IMR-90 (cell line): Measurements from ENCODE around the gene CDC42BPA. TPM values are rescaled to one million over a fixed set of nuclear protein-coding genes. Genes with fewer than 3 reads are reported as not detected.

Experiments
- ATAC-seq: fragments of 200-7000 bp; cut with Tn5 transposase; 2 replicates; pipeline ENCODE4 v1.9.1; 2020; ENCODE audit warnings: low read depth, mild to moderate bottlenecking, moderate library complexity
- BruUV-seq: library from RNA; stranded (reverse); fragments of 400-500 nt; replicated peaks from 2 replicates; lab custom pipeline; 2021; lab: Mats Ljungman, UMichigan
- CTCF ChIA-PET: fragments of 300-600 bp; formaldehyde crosslinking; extraction: SDS; loops from one replicate; lab custom pipeline; 2021; ENCODE audit warnings: antibody characterized with exemption; lab: Yijun Ruan, JAX
- POLR2A ChIA-PET: fragments of 300-600 bp; sonication (Branson Sonifier 250); formaldehyde crosslinking; loops from one replicate; lab custom pipeline; 2022; ENCODE audit warnings: antibody characterized with exemption; ENCODE audit not compliant: unreplicated experiment; lab: Charles Lee
- DNase-seq: peaks from one replicate; pipeline ENCODE4 v3.0.0; 2013
- H2AFZ ChIP-seq: replicated peaks from 2 replicates; pipeline ENCODE3; 2013; ENCODE audit warnings: low read length, mild to moderate bottlenecking; ENCODE audit not compliant: poor library complexity
- H2AK5ac ChIP-seq: 2 replicates; pipeline ENCODE4 v1.6.1; 2013; ENCODE audit warnings: low read depth, low read length, inconsistent platforms
- H2AK9ac ChIP-seq: replicated peaks from 2 replicates; pipeline ENCODE3; 2013; ENCODE audit warnings: mild to moderate bottlenecking, low read depth, low read length, moderate library complexity; ENCODE audit not compliant: poor library complexity
- H2BK120ac ChIP-seq: 2 replicates; pipeline ENCODE4 v1.6.1; 2013; ENCODE audit warnings: low read depth, low read length, inconsistent platforms
- H2BK15ac ChIP-seq: 3 replicates; pipeline ENCODE4 v1.6.1; 2013; ENCODE audit warnings: low read depth, low read length, inconsistent platforms
- H2BK20ac ChIP-seq: 2 replicates; pipeline ENCODE4 v1.6.1; 2013; ENCODE audit warnings: low read depth, mild to moderate bottlenecking, inconsistent platforms, low read length, moderate library complexity
- H2BK5ac ChIP-seq: 2 replicates; pipeline ENCODE4 v1.6.1; 2013; ENCODE audit warnings: mild to moderate bottlenecking, low read depth, low read length, inconsistent platforms; ENCODE audit not compliant: poor library complexity, severe bottlenecking
- H3K14ac ChIP-seq: replicated peaks from 2 replicates; pipeline ENCODE4 v1.6.1; 2013; ENCODE audit warnings: low read depth, low read length, inconsistent platforms
- H3K18ac ChIP-seq: 2 replicates; pipeline ENCODE4 v1.6.1; 2013; ENCODE audit warnings: low read depth, low read length, control low read depth
- H3K23ac ChIP-seq: 2 replicates; pipeline ENCODE4 v1.6.1; 2013; ENCODE audit warnings: low read depth, low read length, inconsistent platforms
- H3K27ac ChIP-seq: 2 replicates; pipeline ENCODE4 v1.5.1; 2013; ENCODE audit warnings: mild to moderate bottlenecking, control low read depth, low read length; ENCODE audit not compliant: insufficient read depth
- H3K27me3 ChIP-seq: 2 replicates; pipeline ENCODE4 v1.6.1; 2013; ENCODE audit warnings: low read length; ENCODE audit not compliant: control insufficient read depth, insufficient read depth
- H3K36me3 ChIP-seq: 2 replicates; pipeline ENCODE4 v1.6.1; 2013; ENCODE audit warnings: low read length, mixed read lengths; ENCODE audit not compliant: control insufficient read depth, insufficient read depth
- H3K4ac ChIP-seq: 2 replicates; pipeline ENCODE4 v1.6.1; 2013; ENCODE audit warnings: low read depth, low read length, inconsistent platforms
- H3K4me1 ChIP-seq: 2 replicates; pipeline ENCODE4 v1.6.1; 2013; ENCODE audit warnings: low read length, mixed read lengths; ENCODE audit not compliant: control insufficient read depth, insufficient read depth
- H3K4me2 ChIP-seq: 2 replicates; pipeline ENCODE4 v1.6.1; 2013; ENCODE audit warnings: low read depth, mild to moderate bottlenecking, control low read depth, low read length, moderate library complexity
- H3K4me3 ChIP-seq: 2 replicates; pipeline ENCODE4 v1.5.1; 2013; ENCODE audit warnings: low read depth, mild to moderate bottlenecking, control low read depth, low read length, moderate library complexity; ENCODE audit not compliant: insufficient read depth
- H3K56ac ChIP-seq: 2 replicates; pipeline ENCODE4 v1.6.1; 2013; ENCODE audit warnings: low read length, inconsistent platforms; ENCODE audit not compliant: insufficient read depth; ENCODE audit errors: extremely low read depth
- H3K79me1 ChIP-seq, 2 experiments: 2 replicates each; pipeline ENCODE4 v1.6.1; 2013; ENCODE audit warnings: low read length in 2 of 2, inconsistent platforms in 1 of 2, low read depth in 1 of 2
- H3K9ac ChIP-seq: 2 replicates; pipeline ENCODE4 v1.6.1; 2013; ENCODE audit warnings: low read depth, low read length, control low read depth
- H3K9me1 ChIP-seq: 2 replicates; pipeline ENCODE4 v1.6.1; 2013; ENCODE audit warnings: low read length, inconsistent platforms; ENCODE audit not compliant: insufficient read depth
- H3K9me3 ChIP-seq: 2 replicates; pipeline ENCODE4 v1.6.1; 2013; ENCODE audit warnings: low read length; ENCODE audit not compliant: control insufficient read depth, insufficient read depth
- H4K20me1 ChIP-seq: 2 replicates; pipeline ENCODE4 v1.6.1; 2013; ENCODE audit warnings: low read length, inconsistent platforms; ENCODE audit not compliant: insufficient read depth
- H4K5ac ChIP-seq: 2 replicates; pipeline ENCODE4 v1.6.1; 2013; ENCODE audit warnings: mild to moderate bottlenecking, low read depth, low read length, control low read depth
- H4K8ac ChIP-seq, 2 experiments: 2 replicates each; pipeline ENCODE4 v1.6.1; 2013; ENCODE audit warnings: low read depth in 2 of 2, low read length in 2 of 2, control low read depth in 1 of 2, inconsistent platforms in 1 of 2
- H4K91ac ChIP-seq: 2 replicates; pipeline ENCODE4 v1.6.1; 2013; ENCODE audit warnings: low read depth, low read length, inconsistent platforms; ENCODE audit not compliant: insufficient read depth
- BHLHE40 ChIP-seq: fragments of 150-350 bp; IDR thresholded peaks from 2 replicates; pipeline ENCODE4 v1.6.1; 2016; ENCODE audit warnings: mild to moderate bottlenecking, low read depth, low read length
- CEBPB ChIP-seq: IDR thresholded peaks from 2 replicates; pipeline ENCODE4 v1.6.1; 2012; ENCODE audit warnings: low read depth, low read length, improper control_type of control experiment
- CHD1 ChIP-seq: IDR thresholded peaks from 2 replicates; pipeline ENCODE4 v1.6.1; 2012; ENCODE audit warnings: low read depth, low read length, improper control_type of control experiment
- FOS ChIP-seq: fragments of 150-350 bp; IDR thresholded peaks from 2 replicates; pipeline ENCODE4 v1.6.1; 2016; ENCODE audit warnings: low read depth, low read length
- NFE2L2 ChIP-seq: fragments of 150-350 bp; IDR thresholded peaks from 2 replicates; pipeline ENCODE4 v1.6.1; 2016; ENCODE audit warnings: low read depth, mild to moderate bottlenecking, low read length
- RCOR1 ChIP-seq: IDR thresholded peaks from 2 replicates; pipeline ENCODE4 v1.6.1; 2012; ENCODE audit warnings: mild to moderate bottlenecking, low read length, improper control_type of control experiment; ENCODE audit not compliant: insufficient replicate concordance
- SMC3 ChIP-seq: fragments of 150-350 bp; IDR thresholded peaks from 2 replicates; pipeline ENCODE4 v1.6.1; 2016; ENCODE audit warnings: low read depth, mild to moderate bottlenecking, antibody characterized with exemption, low read length, moderate library complexity
- WGBS, 2 experiments: methylation state at CpG; one replicate each; pipeline versions ENCODE4 v1.1.5 to v1.1.7; 2013; ENCODE audit warnings: missing lambda C conversion rate in 2 of 2; ENCODE audit not compliant: insufficient read length in 1 of 2; ENCODE audit errors: extremely low coverage in 2 of 2; 5-methylcytosine and 5-hydroxymethylcytosine counted together
- dilution Hi-C: fragments of 300-500 bp; cut with HindIII; formaldehyde crosslinking; loops from one replicate; pipeline ENCODE4 v1.14.3; 2018; ENCODE audit warnings: low sequenced_read_pairs; ENCODE audit not compliant: unreplicated experiment
- in situ Hi-C: fragments of 300-500 bp; cut with MboI; formaldehyde crosslinking; loops from 3 replicates; pipeline ENCODE4 v1.14.3; 2019; ENCODE audit warnings: low sequenced_read_pairs, inconsistent platforms, mixed read lengths
- intact Hi-C: fragments of 100-400 bp; cut with micrococcal nuclease; formaldehyde crosslinking; loops from 2 replicates; pipeline ENCODE4 v1.10.0; 2022
- polyA plus RNA-seq, 3 experiments: library from polyadenylated mRNA; depleted of rRNA; stranded (reverse); fragments of >200 nt; gene quantifications; 2 replicates each; pipeline ENCODE4 v1.2.3, GENCODE V29; 2012; ENCODE audit warnings: low replicate concordance in 1 of 3
- total RNA-seq: library from RNA; depleted of rRNA; stranded (reverse); fragments of >200 nt; gene quantifications from 2 replicates; pipeline ENCODE4 v1.2.3, GENCODE V29; 2012
- TF ChIP-seq, protein P1 (sequence below): conservative IDR thresholded peaks from 2 replicates; pipeline ENCODE4 v1.5.1; 2012; ENCODE audit warnings: mild to moderate bottlenecking, low read depth, low read length, improper control_type of control experiment
- TF ChIP-seq, protein P2 (sequence below): fragments of 150-350 bp; IDR thresholded peaks from 2 replicates; pipeline ENCODE4 v1.6.1; 2017; ENCODE audit warnings: mild to moderate bottlenecking, antibody characterized with exemption, low read length, low read depth
- TF ChIP-seq, protein P3 (sequence below): fragments of 150-350 bp; IDR thresholded peaks from 2 replicates; pipeline ENCODE4 v1.6.1; 2016; ENCODE audit warnings: low read depth, mild to moderate bottlenecking, low read length, moderate library complexity, borderline replicate concordance

The CDC42BPA gene
- total and polyA plus RNA-seq, 2 of the 4 experiments (the other 2 are of a cell fraction), result 9.4 to 27.8 TPM

DNA sequence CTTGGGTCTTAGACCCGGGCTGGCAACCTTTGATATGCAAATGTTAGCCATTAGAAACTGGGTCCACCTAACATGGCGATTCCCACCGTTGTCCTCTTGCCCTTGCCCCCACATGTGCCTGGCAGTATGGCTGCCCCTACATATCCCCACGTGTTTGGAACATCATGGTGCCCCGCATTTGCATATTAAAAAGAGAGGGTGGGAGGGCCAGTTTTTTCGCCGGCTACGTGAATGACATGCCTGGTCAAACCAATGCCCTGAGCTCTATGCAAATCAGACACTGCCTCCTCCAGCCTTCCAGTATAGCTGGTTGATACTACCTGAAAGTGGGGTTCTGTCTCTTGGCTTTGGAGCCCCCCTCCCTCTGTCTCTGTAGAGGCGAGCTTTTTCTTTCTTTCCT is 133.0 kb downstream of the CDC42BPA start:
- Histone ChIP-seq H3K4ac (no peak overlapping the region), H4K8ac (no peak overlapping the region), H3K18ac (no peak overlapping the region), H3K9me1 (peaks cover 7% of the 10 kb centered on the region), H3K4me1 (no peaks in the 10 kb centered on the region), H3K23ac (no peak overlapping the region), H3K9me3 (no peaks in the 10 kb centered on the region), H3K4me3 (no peak overlapping the region), H4K20me1 (peaks cover 4% of the 10 kb centered on the region; the same call in 1 of the 2 replicates), H3K56ac (no peak overlapping the region), H2BK5ac (no peak overlapping the region), H2AK9ac (no peak overlapping the region), H3K4me2 (no peak overlapping the region), H2BK15ac (no peak overlapping the region), H4K91ac (no peak overlapping the region), H4K5ac (no peak overlapping the region), H2BK120ac (no peak overlapping the region), H3K79me1 (peaks cover 17 to 35% of the 10 kb centered on the region in 2 experiments), H2AK5ac (no peak overlapping the region), H3K14ac (no peak overlapping the region), H2BK20ac (no peak overlapping the region), H3K9ac (no peak overlapping the region), H3K27me3 (no peaks in the 10 kb centered on the region), H3K36me3 (peaks cover 6% of the 10 kb centered on the region), H3K27ac (no peak overlapping the region), H2AFZ (no peak overlapping the region)
- ATAC-seq (no peak), DNase-seq (no peak)
- WGBS, 2 experiments, result no CpG with 5 or more reads among the region's 9 CpGs
- BruUV-seq, result no TSS peak
- no peak for TF ChIP-seq NFE2L2
- no peak for TF ChIP-seq FOS
- no peak for TF ChIP-seq CEBPB
- TF ChIP-seq BHLHE40, result no peak
- TF ChIP-seq, protein P1, sequence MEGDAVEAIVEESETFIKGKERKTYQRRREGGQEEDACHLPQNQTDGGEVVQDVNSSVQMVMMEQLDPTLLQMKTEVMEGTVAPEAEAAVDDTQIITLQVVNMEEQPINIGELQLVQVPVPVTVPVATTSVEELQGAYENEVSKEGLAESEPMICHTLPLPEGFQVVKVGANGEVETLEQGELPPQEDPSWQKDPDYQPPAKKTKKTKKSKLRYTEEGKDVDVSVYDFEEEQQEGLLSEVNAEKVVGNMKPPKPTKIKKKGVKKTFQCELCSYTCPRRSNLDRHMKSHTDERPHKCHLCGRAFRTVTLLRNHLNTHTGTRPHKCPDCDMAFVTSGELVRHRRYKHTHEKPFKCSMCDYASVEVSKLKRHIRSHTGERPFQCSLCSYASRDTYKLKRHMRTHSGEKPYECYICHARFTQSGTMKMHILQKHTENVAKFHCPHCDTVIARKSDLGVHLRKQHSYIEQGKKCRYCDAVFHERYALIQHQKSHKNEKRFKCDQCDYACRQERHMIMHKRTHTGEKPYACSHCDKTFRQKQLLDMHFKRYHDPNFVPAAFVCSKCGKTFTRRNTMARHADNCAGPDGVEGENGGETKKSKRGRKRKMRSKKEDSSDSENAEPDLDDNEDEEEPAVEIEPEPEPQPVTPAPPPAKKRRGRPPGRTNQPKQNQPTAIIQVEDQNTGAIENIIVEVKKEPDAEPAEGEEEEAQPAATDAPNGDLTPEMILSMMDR, result no peak
- TF ChIP-seq, protein P2, sequence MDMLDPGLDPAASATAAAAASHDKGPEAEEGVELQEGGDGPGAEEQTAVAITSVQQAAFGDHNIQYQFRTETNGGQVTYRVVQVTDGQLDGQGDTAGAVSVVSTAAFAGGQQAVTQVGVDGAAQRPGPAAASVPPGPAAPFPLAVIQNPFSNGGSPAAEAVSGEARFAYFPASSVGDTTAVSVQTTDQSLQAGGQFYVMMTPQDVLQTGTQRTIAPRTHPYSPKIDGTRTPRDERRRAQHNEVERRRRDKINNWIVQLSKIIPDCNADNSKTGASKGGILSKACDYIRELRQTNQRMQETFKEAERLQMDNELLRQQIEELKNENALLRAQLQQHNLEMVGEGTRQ, result no peak
- no peak for TF ChIP-seq CHD1
- TF ChIP-seq SMC3, result no peak
- TF ChIP-seq RCOR1, result no peak
- TF ChIP-seq, protein P3, sequence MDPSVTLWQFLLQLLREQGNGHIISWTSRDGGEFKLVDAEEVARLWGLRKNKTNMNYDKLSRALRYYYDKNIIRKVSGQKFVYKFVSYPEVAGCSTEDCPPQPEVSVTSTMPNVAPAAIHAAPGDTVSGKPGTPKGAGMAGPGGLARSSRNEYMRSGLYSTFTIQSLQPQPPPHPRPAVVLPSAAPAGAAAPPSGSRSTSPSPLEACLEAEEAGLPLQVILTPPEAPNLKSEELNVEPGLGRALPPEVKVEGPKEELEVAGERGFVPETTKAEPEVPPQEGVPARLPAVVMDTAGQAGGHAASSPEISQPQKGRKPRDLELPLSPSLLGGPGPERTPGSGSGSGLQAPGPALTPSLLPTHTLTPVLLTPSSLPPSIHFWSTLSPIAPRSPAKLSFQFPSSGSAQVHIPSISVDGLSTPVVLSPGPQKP, result no peak
- dilution Hi-C loops (no loop called here), intact Hi-C loops (no loop called here), in situ Hi-C loops (no loop called here)
- ChIA-PET POLR2A (no interaction called here), CTCF (no interaction called here)
